Neural cell (in vitro differentiated cells): ENCODE data around the gene SLC27A4. TPM values are rescaled to one million over a fixed set of nuclear protein-coding genes. Genes with fewer than 3 reads are reported as not detected.

Experiments used
- H2AFZ ChIP-seq: fragments of 200-600, 300-800 bp; sonication (generic), shearing (Covaris generic); 2 replicates; pipeline ENCODE4 v1.6.0; 2014; ENCODE audit warnings: low read depth, mild to moderate bottlenecking, antibody characterized with exemption, low read length, moderate library complexity
- H3F3A ChIP-seq: fragments of 200-600 bp; shearing (Covaris generic); 2 replicates; pipeline ENCODE4 v1.6.1; 2016; ENCODE audit warnings: mild to moderate bottlenecking, moderate library complexity, mixed read lengths, antibody characterized with exemption, low read length; ENCODE audit not compliant: insufficient read depth, poor library complexity, severe bottlenecking
- H3K27ac ChIP-seq: fragments of 200-600, 300-800 bp; sonication (generic), shearing (Covaris generic); 2 replicates; pipeline ENCODE4 v1.5.1; 2014; ENCODE audit warnings: mild to moderate bottlenecking, low read length, moderate library complexity
- H3K27me3 ChIP-seq: fragments of 300-800, 200-600 bp; sonication (generic), shearing (Covaris generic); 2 replicates; pipeline ENCODE4 v1.6.0; 2014; ENCODE audit warnings: mild to moderate bottlenecking, low read depth, low read length, moderate library complexity; ENCODE audit not compliant: insufficient read depth
- H3K36me3 ChIP-seq: fragments of 300-800, 200-600 bp; sonication (generic), shearing (Covaris generic); 2 replicates; pipeline ENCODE4 v1.5.1; 2014; ENCODE audit warnings: mild to moderate bottlenecking, antibody characterized with exemption, low read length, moderate library complexity; ENCODE audit not compliant: insufficient read depth
- H3K4me2 ChIP-seq: fragments of 300-800, 200-600 bp; sonication (generic), shearing (Covaris generic); 2 replicates; pipeline ENCODE4 v1.6.0; 2014; ENCODE audit warnings: mild to moderate bottlenecking, low read length
- H3K4me3 ChIP-seq: fragments of 300-800, 200-600 bp; sonication (generic), shearing (Covaris generic); 2 replicates; pipeline ENCODE4 v1.5.1; 2014; ENCODE audit warnings: mild to moderate bottlenecking, low read length, moderate library complexity
- H3K79me2 ChIP-seq: fragments of 200-600 bp; shearing (Covaris generic); replicated peaks from 2 replicates; pipeline ENCODE4 v1.6.0; 2014; ENCODE audit warnings: mild to moderate bottlenecking, low read length, moderate library complexity; ENCODE audit not compliant: insufficient read depth
- H3K9ac ChIP-seq: fragments of 300-800, 200-600 bp; sonication (generic), shearing (Covaris generic); 2 replicates; pipeline ENCODE4 v1.6.1; 2016; ENCODE audit warnings: mild to moderate bottlenecking, low read length, mixed read lengths
- H3K9me2 ChIP-seq: fragments of 200-600 bp; shearing (Covaris generic); 2 replicates; pipeline ENCODE4 v1.6.1; 2016; ENCODE audit warnings: mild to moderate bottlenecking, low read length, mixed read lengths; ENCODE audit not compliant: insufficient read depth
- H3K9me3 ChIP-seq: fragments of 200-600, 300-800 bp; sonication (generic), shearing (Covaris generic); 2 replicates; pipeline ENCODE4 v1.6.1; 2016; ENCODE audit warnings: mild to moderate bottlenecking, mixed run types, low read length, moderate library complexity, mixed read lengths
- H4K20me1 ChIP-seq: fragments of 200-600 bp; shearing (Covaris generic); 2 replicates; pipeline ENCODE4 v1.6.1; 2016; ENCODE audit warnings: mild to moderate bottlenecking, mixed run types; ENCODE audit not compliant: insufficient read depth
- CTCF ChIP-seq: fragments of 450-650 bp; IDR thresholded peaks from 2 replicates; pipeline ENCODE4 v1.5.1; 2014; ENCODE audit warnings: antibody characterized with exemption, mild to moderate bottlenecking, moderate library complexity; ENCODE audit not compliant: poor library complexity, severe bottlenecking
- EP300 ChIP-seq: fragments of 450-650 bp; conservative IDR thresholded peaks from 2 replicates; pipeline ENCODE4 v1.6.1; 2014; ENCODE audit warnings: antibody characterized with exemption, mild to moderate bottlenecking, moderate library complexity; ENCODE audit not compliant: poor library complexity, severe bottlenecking
- EZH2 ChIP-seq: fragments of 200-600, 300-800 bp; shearing (Covaris generic), sonication (generic); IDR thresholded peaks from 2 replicates; pipeline ENCODE4 v1.6.1; 2014; ENCODE audit warnings: antibody characterized with exemption, low read length, borderline replicate concordance, mild to moderate bottlenecking; ENCODE audit not compliant: insufficient read depth, poor library complexity, severe bottlenecking
- MXI1 ChIP-seq: fragments of 450-650 bp; conservative IDR thresholded peaks from 2 replicates; pipeline ENCODE4 v1.6.1; 2014; ENCODE audit warnings: antibody characterized with exemption, mild to moderate bottlenecking; ENCODE audit not compliant: poor library complexity, severe bottlenecking
- POLR2AphosphoS5 ChIP-seq: IDR thresholded peaks from 2 replicates; pipeline ENCODE4 v1.6.1; 2012
- RAD21 ChIP-seq: fragments of 450-650 bp; conservative IDR thresholded peaks from 2 replicates; pipeline ENCODE4 v1.6.1; 2014; ENCODE audit warnings: antibody characterized with exemption, mild to moderate bottlenecking, moderate library complexity
- REST ChIP-seq: IDR thresholded peaks from 2 replicates; pipeline ENCODE4 v1.6.1; 2012; ENCODE audit warnings: borderline replicate concordance
- SMC3 ChIP-seq: fragments of 450-650 bp; conservative IDR thresholded peaks from 2 replicates; pipeline ENCODE4 v1.6.1; 2014; ENCODE audit warnings: antibody characterized with exemption, mild to moderate bottlenecking, moderate library complexity; ENCODE audit not compliant: poor library complexity
- TAF1 ChIP-seq: IDR thresholded peaks from 2 replicates; pipeline ENCODE4 v1.6.1; 2012; ENCODE audit warnings: low read depth
- polyA plus RNA-seq: library from polyadenylated mRNA; depleted of rRNA; stranded (reverse); fragments of >200 nt; gene quantifications from 2 replicates; pipeline ENCODE4 v1.2.3, GENCODE V29; 2014

SLC27A4 gene
- polyA plus RNA-seq, 1 donor from 2014 or later: 31.6 TPM

- no peak overlapping the region for H3K4me2 ChIP-seq
- TF ChIP-seq EZH2 (no peak), TAF1 (no peak), MXI1 (no peak), POLR2AphosphoS5 (no peak), RAD21 (no peak), EP300 (no peak), SMC3 (no peak), REST (no peak), CTCF (no peak)
- no peak overlapping the region for H2AFZ ChIP-seq
- H3K9me2 ChIP-seq: no peaks in the 10 kb centered on the region
- H3K4me3 ChIP-seq: no peak overlapping the region
- no peaks in the 10 kb centered on the region for H3K9me3 ChIP-seq
- H3F3A ChIP-seq: no peaks in the 10 kb centered on the region
- no peak overlapping the region for H3K9ac ChIP-seq
- no peaks in the 10 kb centered on the region for H3K27me3 ChIP-seq
- H3K36me3 ChIP-seq: no peaks in the 10 kb centered on the region
- no peak overlapping the region for H3K27ac ChIP-seq
- H3K79me2 ChIP-seq: peaks cover 13% of the 10 kb centered on the region
- H4K20me1 ChIP-seq: no peaks in the 10 kb centered on the region
These were observed 35.5 kb downstream of the SLC27A4 start for GRCh38 chr9:128375865-128376264.

GRCh38 chr9:128382261-128382660, 41.9 kb downstream of the SLC27A4 start:
- Histone ChIP-seq H3K4me3 (no peak overlapping the region), H3K4me2 (no peak overlapping the region), H3K79me2 (no peaks in the 10 kb centered on the region), H3K9me3 (no peaks in the 10 kb centered on the region), H3K27me3 (no peaks in the 10 kb centered on the region), H3F3A (no peaks in the 10 kb centered on the region), H3K9ac (no peak overlapping the region), H3K27ac (no peak overlapping the region), H3K36me3 (no peaks in the 10 kb centered on the region), H2AFZ (no peak overlapping the region), H4K20me1 (no peaks in the 10 kb centered on the region), H3K9me2 (no peaks in the 10 kb centered on the region)
- TF ChIP-seq POLR2AphosphoS5: no peak
- TF ChIP-seq CTCF: no peak
- no peak for TF ChIP-seq EZH2
- no peak for TF ChIP-seq RAD21
- TF ChIP-seq SMC3: no peak
- no peak for TF ChIP-seq TAF1
